Esophagus squamous epithelium (tissue), 5 donors: ENCODE measurements around the gene PWP1. TPM values are rescaled to one million over a fixed set of nuclear protein-coding genes. Genes with fewer than 3 reads are reported as not detected.

ENCODE experiments used
- DNase-seq: peaks from one replicate; lab custom pipeline; 2025; lab: John Stamatoyannopoulos, UW
- H3K27ac ChIP-seq, 4 donors: fragments of 200-600 bp; sonication (generic); one replicate each; pipeline ENCODE4 v1.5.1; 2016 to 2019; ENCODE audit warnings: mild to moderate bottlenecking in 1 of 4
- H3K27me3 ChIP-seq, 4 donors: fragments of 200-600 bp; sonication (generic); 1 replicate in 3 of 4; 2 replicates in 1 of 4; pipeline versions ENCODE4 v1.5.1 to v1.6.0; 2017 to 2021; ENCODE audit warnings: antibody characterized with exemption in 1 of 4
- H3K36me3 ChIP-seq, 3 donors: fragments of 200-600 bp; sonication (generic); one replicate each; pipeline ENCODE4 v1.5.1; 2016 to 2019
- H3K4me1 ChIP-seq, 3 donors: fragments of 200-600 bp; sonication (generic); one replicate each; pipeline ENCODE4 v1.5.1; 2017 to 2019
- H3K4me3 ChIP-seq, 4 donors: fragments of 200-600 bp; sonication (generic); 1 replicate in 3 of 4; 2 replicates in 1 of 4; pipeline ENCODE4 v1.5.1; 2016 to 2019; ENCODE audit warnings: mild to moderate bottlenecking in 2 of 4, moderate library complexity in 1 of 4
- H3K9me3 ChIP-seq, 3 donors: fragments of 200-600 bp; sonication (generic); one replicate each; pipeline ENCODE4 v1.5.1; 2016 to 2019
- CTCF ChIP-seq, 6 experiments: fragments of 450-650 bp in 4 of 6; fragments of 200-600 bp in 2 of 6; sonication (generic) in 2 of 6; IDR thresholded peaks; one replicate each; pipeline ENCODE4 v1.5.1; 2016 to 2019; ENCODE audit warnings: antibody characterized with exemption in 6 of 6, mild to moderate bottlenecking in 4 of 6, moderate library complexity in 4 of 6
- POLR2A ChIP-seq, 4 donors: fragments of 450-650 bp; IDR thresholded peaks; one replicate each; pipeline ENCODE4 v1.6.1; 2017; ENCODE audit warnings: antibody characterized with exemption in 4 of 4, mild to moderate bottlenecking in 4 of 4, moderate library complexity in 3 of 4
- WGBS, 2 donors: methylation state at CpG; one replicate each; pipeline ENCODE4 v1.1.5; 2018; 5-methylcytosine and 5-hydroxymethylcytosine counted together
- intact Hi-C: fragments of 100-400 bp; cut with DNase I; formaldehyde crosslinking; loops from one replicate; pipeline ENCODE4 v1.15.0; 2022
- total RNA-seq, 4 donors: library from RNA; depleted of rRNA; stranded (reverse); fragments of >200 nt; gene quantifications; one replicate each; pipeline ENCODE4 v1.1.0, GENCODE V29; 2016
- donor health status: DM: yes; HTN: yes; CAD: no.

Gene PWP1
- total RNA-seq, 4 donors from 2014 or later: 36.9 to 91.0 (median 48.7) TPM

- Histone ChIP-seq H3K9me3 (no peaks in the 10 kb centered on the region), H3K4me1 (no peaks in the 10 kb centered on the region), H3K27ac (no peak overlapping the region), H3K27me3 (peaks cover 0 to 40% (median 0%) of the 10 kb centered on the region in 4 donors), H3K36me3 (no peaks in the 10 kb centered on the region), H3K4me3 (no peak overlapping the region)
- no peak for DNase-seq
- intact Hi-C loops: no loop called here
- 64 to 92% methylated on average over 1 of the region's 1 CpG for WGBS, 2 donors
- TF ChIP-seq POLR2A (IDR thresholded peaks at IDR 0.05): no peak
- TF ChIP-seq CTCF (IDR thresholded peaks at IDR 0.05): no peak
Observed at GRCh38 chr12:107666009-107666408, 19.6 kb upstream of the PWP1 start.

GRCh38 chr12:107667464-107667863 lies 18.1 kb upstream of the PWP1 start:
- Histone ChIP-seq H3K27me3 (peaks cover 0 to 48% (median 0%) of the 10 kb centered on the region in 4 donors), H3K4me3 (no peak overlapping the region), H3K9me3 (no peaks in the 10 kb centered on the region), H3K4me1 (no peaks in the 10 kb centered on the region), H3K27ac (no peak overlapping the region), H3K36me3 (no peaks in the 10 kb centered on the region)
- intact Hi-C loops: no loop called here
- TF ChIP-seq CTCF (IDR thresholded peaks at IDR 0.05) (no peak), POLR2A (IDR thresholded peaks at IDR 0.05) (no peak)
- 80 to 83% methylated on average over 4 of the region's 4 CpGs for WGBS, 2 donors
- no peak for DNase-seq

GRCh38 chr12:107668320-107669098 lies 17.1 kb upstream of the PWP1 start:
- DNase-seq: no peak
- no peak overlapping the region for H3K27ac ChIP-seq
- TF ChIP-seq POLR2A (IDR thresholded peaks at IDR 0.05) (no peak), CTCF (IDR thresholded peaks at IDR 0.05) (no peak)
- 60 to 68% methylated on average over 9 of the region's 9 CpGs for WGBS, 2 donors
- no peak overlapping the region for H3K4me3 ChIP-seq
- H3K27me3 ChIP-seq: peaks cover 0 to 48% (median 0%) of the 10 kb centered on the region in 4 donors
- no peaks in the 10 kb centered on the region for H3K36me3 ChIP-seq
- H3K9me3 ChIP-seq: no peaks in the 10 kb centered on the region
- no peaks in the 10 kb centered on the region for H3K4me1 ChIP-seq
- intact Hi-C loops: no loop called here

GRCh38 chr12:107669946-107670345 lies 15.7 kb upstream of the PWP1 start:
- H3K27me3 ChIP-seq: peaks cover 0 to 42% (median 0%) of the 10 kb centered on the region in 4 donors
- intact Hi-C loops: no loop called here
- H3K27ac ChIP-seq: no peak overlapping the region
- no peaks in the 10 kb centered on the region for H3K4me1 ChIP-seq
- WGBS, 2 donors: 83 to 88% methylated on average over 8 of the region's 8 CpGs
- TF ChIP-seq POLR2A (IDR thresholded peaks at IDR 0.05): no peak
- no peak for TF ChIP-seq CTCF (IDR thresholded peaks at IDR 0.05)
- no peaks in the 10 kb centered on the region for H3K9me3 ChIP-seq
- DNase-seq: no peak
- H3K4me3 ChIP-seq: no peak overlapping the region
- H3K36me3 ChIP-seq: no peaks in the 10 kb centered on the region

- H3K9me3 ChIP-seq: no peaks in the 10 kb centered on the region
- H3K4me3 ChIP-seq: no peak overlapping the region
- H3K27ac ChIP-seq: no peak overlapping the region
- H3K27me3 ChIP-seq: peaks cover 0 to 44% (median 0%) of the 10 kb centered on the region in 4 donors
- intact Hi-C loops: no loop called here
- TF ChIP-seq CTCF (IDR thresholded peaks at IDR 0.05) (peak in 5 of 6 experiments; percentile 19 to 52 (median 27)), POLR2A (IDR thresholded peaks at IDR 0.05) (no peak)
- DNase-seq: no peak
- WGBS, 2 donors: 46 to 52% methylated on average over 6 to 9 of the region's 10 CpGs
- H3K36me3 ChIP-seq: no peaks in the 10 kb centered on the region
- H3K4me1 ChIP-seq: no peaks in the 10 kb centered on the region
Observed at GRCh38 chr12:107670999-107671643, 14.5 kb upstream of the PWP1 start.
